Cardiac muscle cell (in vitro differentiated cells and primary cell): Measurements from ENCODE around the gene SORBS2. TPM values are rescaled to one million over a fixed set of nuclear protein-coding genes. Genes with fewer than 3 reads are reported as not detected.

Source experiments
- DNase-seq, 2 donors: peaks; one replicate each; pipeline versions ENCODE4 v3.0.0 to v3.0.0-alpha.2; 2010 to 2017; ENCODE audit warnings: low read depth in 1 of 2, low spot score in 1 of 2
- H3K27ac ChIP-seq: fragments of 200-600 bp; sonication (generic); 2 replicates; pipeline ENCODE4 v1.5.1; 2016
- H3K27me3 ChIP-seq: fragments of 200-600 bp; sonication (generic); 2 replicates; pipeline ENCODE4 v1.6.0; 2016; ENCODE audit warnings: control low read depth
- H3K36me3 ChIP-seq: fragments of 200-600 bp; sonication (generic); 2 replicates; pipeline ENCODE4 v1.5.1; 2016; ENCODE audit warnings: control low read depth
- H3K4me1 ChIP-seq: fragments of 200-600 bp; sonication (generic); 2 replicates; pipeline ENCODE4 v1.8.1; 2017; ENCODE audit warnings: low read depth, mild to moderate bottlenecking, mixed run types
- H3K4me3 ChIP-seq: fragments of 200-600 bp; sonication (generic); 2 replicates; pipeline ENCODE4 v1.5.1; 2016; ENCODE audit warnings: mild to moderate bottlenecking
- H3K9me3 ChIP-seq: fragments of 200-600 bp; sonication (generic); 2 replicates; pipeline ENCODE4 v1.5.1; 2017; ENCODE audit warnings: low read depth, mild to moderate bottlenecking, control low read depth
- polyA plus RNA-seq: library from polyadenylated mRNA; unstranded; fragments of >200 nt; fragmentation: Nextera tagmentation; extraction: Ambion mirVana; gene quantifications from 2 replicates; pipeline ENCODE4 v1.2.1, GENCODE V29; 2016
- total RNA-seq: library from RNA; depleted of rRNA; stranded (reverse); fragments of >200 nt; gene quantifications from 2 replicates; pipeline ENCODE4 v1.2.3, GENCODE V29; 2016
- TF ChIP-seq, protein P1 (sequence below): IDR thresholded peaks from 2 replicates; pipeline ENCODE4 v1.5.1; 2012; ENCODE audit warnings: low read depth, mild to moderate bottlenecking, low read length

SORBS2 gene
- total and polyA plus RNA-seq, 2 experiments from 2014 or later, result 453 to 470 TPM

DNA sequence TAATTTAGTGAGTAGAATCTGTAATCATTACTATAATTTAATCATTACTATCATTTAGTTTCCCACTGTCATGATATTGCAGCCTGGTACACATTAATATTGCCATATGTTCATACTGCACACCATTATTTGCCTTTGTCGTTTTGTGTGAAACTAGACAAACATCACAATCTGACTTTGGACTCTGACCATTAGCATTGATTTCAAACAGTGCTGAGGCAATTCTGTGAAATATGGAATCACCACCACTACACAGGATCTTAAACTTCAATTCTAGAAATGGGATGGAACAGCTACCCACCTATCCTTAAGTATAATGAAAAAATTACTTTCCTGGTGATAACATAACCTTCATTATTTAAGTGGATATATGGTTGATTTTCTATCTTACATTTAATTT, 98.3 kb downstream of the SORBS2 start:
- Histone ChIP-seq H3K27me3 (no peaks in the 10 kb centered on the region), H3K4me1 (peaks cover 14% of the 10 kb centered on the region), H3K4me3 (no peak overlapping the region), H3K9me3 (no peaks in the 10 kb centered on the region), H3K36me3 (peaks cover 10% of the 10 kb centered on the region), H3K27ac (peak overlapping the region; percentile 4)
- no peak for DNase-seq
- TF ChIP-seq, protein P1, sequence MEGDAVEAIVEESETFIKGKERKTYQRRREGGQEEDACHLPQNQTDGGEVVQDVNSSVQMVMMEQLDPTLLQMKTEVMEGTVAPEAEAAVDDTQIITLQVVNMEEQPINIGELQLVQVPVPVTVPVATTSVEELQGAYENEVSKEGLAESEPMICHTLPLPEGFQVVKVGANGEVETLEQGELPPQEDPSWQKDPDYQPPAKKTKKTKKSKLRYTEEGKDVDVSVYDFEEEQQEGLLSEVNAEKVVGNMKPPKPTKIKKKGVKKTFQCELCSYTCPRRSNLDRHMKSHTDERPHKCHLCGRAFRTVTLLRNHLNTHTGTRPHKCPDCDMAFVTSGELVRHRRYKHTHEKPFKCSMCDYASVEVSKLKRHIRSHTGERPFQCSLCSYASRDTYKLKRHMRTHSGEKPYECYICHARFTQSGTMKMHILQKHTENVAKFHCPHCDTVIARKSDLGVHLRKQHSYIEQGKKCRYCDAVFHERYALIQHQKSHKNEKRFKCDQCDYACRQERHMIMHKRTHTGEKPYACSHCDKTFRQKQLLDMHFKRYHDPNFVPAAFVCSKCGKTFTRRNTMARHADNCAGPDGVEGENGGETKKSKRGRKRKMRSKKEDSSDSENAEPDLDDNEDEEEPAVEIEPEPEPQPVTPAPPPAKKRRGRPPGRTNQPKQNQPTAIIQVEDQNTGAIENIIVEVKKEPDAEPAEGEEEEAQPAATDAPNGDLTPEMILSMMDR, result no peak

DNA sequence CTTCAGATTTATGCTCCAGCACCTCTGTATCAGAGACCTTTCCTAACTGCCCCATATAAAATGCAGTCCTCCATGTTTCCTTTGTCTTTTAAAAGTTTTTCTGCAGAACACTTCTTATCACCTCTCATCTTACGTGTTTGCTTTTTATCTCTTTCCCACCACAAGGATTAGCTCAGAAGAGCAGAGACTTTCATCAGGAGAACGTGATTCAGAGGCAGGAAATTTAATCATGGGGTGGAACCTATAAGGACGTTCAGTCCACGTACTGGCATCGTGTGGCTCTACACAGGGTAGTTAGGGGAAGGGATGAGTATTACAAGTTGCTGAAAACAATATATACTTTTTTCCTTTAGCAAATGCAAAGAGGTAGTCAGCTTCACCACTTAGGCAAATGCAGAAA, 98.7 kb downstream of the SORBS2 start:
- Histone ChIP-seq H3K36me3 (peaks cover 10% of the 10 kb centered on the region), H3K9me3 (no peaks in the 10 kb centered on the region), H3K27me3 (no peaks in the 10 kb centered on the region), H3K4me1 (peaks cover 14% of the 10 kb centered on the region), H3K27ac (no peak overlapping the region), H3K4me3 (no peak overlapping the region)
- TF ChIP-seq, protein P1, result no peak
- DNase-seq, result peak in 1 of 2 donors; percentile 75

DNA sequence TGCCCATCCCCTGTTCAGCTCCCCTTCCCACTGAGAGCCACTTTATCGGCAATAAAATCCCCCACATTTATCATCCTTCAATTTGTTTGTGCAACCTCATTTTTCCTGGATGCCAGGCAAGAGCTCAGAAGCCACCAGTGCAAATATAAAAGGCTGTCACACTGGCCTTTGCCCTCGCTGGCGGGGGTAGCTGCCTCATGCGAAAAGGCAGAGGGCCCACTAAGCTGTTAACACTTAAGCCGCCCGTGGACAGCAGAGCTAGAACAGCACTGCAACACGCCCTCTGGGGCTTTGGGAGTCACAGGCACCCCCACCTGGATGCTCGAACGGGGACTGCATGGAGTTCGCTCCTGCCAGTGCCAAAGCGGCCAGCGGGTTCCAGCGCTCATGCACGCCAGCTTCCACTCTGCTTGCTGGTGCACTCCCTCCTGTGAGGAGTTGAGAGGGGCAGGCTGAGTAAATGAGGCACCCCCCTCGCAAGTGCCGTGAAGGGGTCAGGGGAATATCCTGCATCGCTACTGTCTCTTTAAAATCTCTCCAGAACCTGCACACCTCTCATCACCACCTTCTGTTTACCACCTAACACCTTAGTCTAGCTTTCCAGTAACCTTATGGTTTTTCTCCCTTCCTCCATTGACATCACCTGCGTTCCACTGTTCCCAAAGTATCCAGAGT, 99.5 kb downstream of the SORBS2 start:
- Histone ChIP-seq H3K27me3 (no peaks in the 10 kb centered on the region), H3K4me3 (no peak overlapping the region), H3K4me1 (peaks cover 14% of the 10 kb centered on the region), H3K9me3 (no peaks in the 10 kb centered on the region), H3K27ac (peak overlapping the region; percentile 43), H3K36me3 (peaks cover 8% of the 10 kb centered on the region)
- TF ChIP-seq, protein P1, result no peak
- no peak for DNase-seq

DNA sequence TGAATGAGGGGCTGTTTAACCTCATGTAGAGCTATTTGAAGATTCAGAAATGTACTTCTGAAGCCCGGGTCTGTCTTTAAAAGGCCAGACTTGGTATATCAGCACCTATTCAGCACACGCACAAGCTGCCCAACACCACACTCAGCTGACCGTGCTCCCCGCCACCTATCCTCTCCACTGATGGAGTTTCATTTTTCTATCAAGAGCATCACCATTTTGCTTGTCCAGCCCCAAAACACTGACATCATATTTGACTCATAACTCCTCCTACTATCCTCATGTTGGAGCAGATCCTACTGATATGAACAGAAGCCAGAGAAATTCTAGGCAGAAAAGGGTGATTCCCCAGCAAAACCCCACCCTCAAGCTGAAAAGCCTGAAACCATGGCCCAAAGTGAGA, 100.3 kb downstream of the SORBS2 start:
- peaks cover 4% of the 10 kb centered on the region for H3K36me3 ChIP-seq
- no peak overlapping the region for H3K4me3 ChIP-seq
- DNase-seq, result peak in 1 of 2 donors; percentile 43
- peaks cover 14% of the 10 kb centered on the region for H3K4me1 ChIP-seq
- no peaks in the 10 kb centered on the region for H3K9me3 ChIP-seq
- TF ChIP-seq, protein P1, result no peak
- H3K27ac ChIP-seq, result peak overlapping the region; percentile 43
- H3K27me3 ChIP-seq, result no peaks in the 10 kb centered on the region

DNA sequence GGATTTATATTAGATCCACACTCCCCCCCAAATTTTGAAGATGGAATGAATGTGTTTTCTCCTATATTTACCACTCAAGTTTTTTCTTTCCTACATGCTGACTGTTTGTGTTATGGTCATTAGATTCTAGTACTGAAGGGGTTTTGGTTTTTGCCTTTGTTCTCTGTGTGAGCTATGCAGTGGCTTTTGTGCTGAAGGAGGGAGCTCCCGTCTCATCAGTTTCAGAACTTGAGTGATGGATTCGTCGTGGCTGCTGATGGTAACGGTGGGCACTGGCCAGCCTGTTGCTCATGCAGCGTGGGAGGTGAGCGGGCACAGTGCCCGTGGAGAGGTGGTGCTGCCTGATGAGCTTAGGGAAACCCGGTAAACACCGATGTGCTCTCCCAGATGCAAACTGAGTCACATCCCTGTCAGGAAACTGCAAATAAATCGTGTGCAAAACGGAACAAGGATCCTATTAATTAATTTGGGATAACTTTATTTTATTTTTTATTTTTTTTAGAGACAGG, 101.5 kb downstream of the SORBS2 start:
- TF ChIP-seq, protein P1, result no peak
- DNase-seq, result no peak

More for the DNA sequence above, 101.5 kb downstream of the SORBS2 start:
- peak overlapping the region; percentile 58 for H3K27ac ChIP-seq
- H3K4me3 ChIP-seq, result no peak overlapping the region
- H3K9me3 ChIP-seq, result no peaks in the 10 kb centered on the region
- H3K36me3 ChIP-seq, result peaks cover 8% of the 10 kb centered on the region
- H3K4me1 ChIP-seq, result peaks cover 14% of the 10 kb centered on the region
- H3K27me3 ChIP-seq, result no peaks in the 10 kb centered on the region
